Effector memory CD8-positive, alpha-beta T cell (primary cell): Measurements from ENCODE around the gene MRFAP1.
"Not testable (repeated sequence)": the region's sequence is repeated elsewhere in the genome, so short reads cannot be mapped to it uniquely, and the experiment has no call there.

Source experiments
- ATAC-seq: fragments of 150-1000 bp; cut with Tn5 transposase; replicated peaks from 2 replicates; pipeline ENCODE4 v1.10.0; 2021; ENCODE audit warnings: mild to moderate bottlenecking, moderate library complexity
- DNase-seq, 3 experiments: peaks; one replicate each; pipeline ENCODE4 v3.0.0; 2021
- H3K27ac Mint-ChIP-seq, 2 donors: one replicate each; pipeline ENCODE4 v1.8.0; 2022; ENCODE audit warnings: mild to moderate bottlenecking in 2 of 2, mixed read lengths in 2 of 2, moderate library complexity in 2 of 2
- H3K27me3 Mint-ChIP-seq, 2 donors: one replicate each; pipeline ENCODE4 v1.8.0; 2022; ENCODE audit warnings: mixed read lengths in 2 of 2
- H3K36me3 Mint-ChIP-seq: one replicate; pipeline ENCODE4 v1.8.0; 2022; ENCODE audit warnings: mild to moderate bottlenecking, moderate library complexity, mixed read lengths; ENCODE audit not compliant: insufficient read depth
- H3K4me1 Mint-ChIP-seq, 2 donors: one replicate each; pipeline ENCODE4 v1.8.0; 2022; ENCODE audit warnings: low read depth in 2 of 2, mixed read lengths in 2 of 2
- H3K4me3 Mint-ChIP-seq, 2 donors: one replicate each; pipeline ENCODE4 v1.8.0; 2022; ENCODE audit warnings: mild to moderate bottlenecking in 2 of 2, mixed read lengths in 2 of 2, moderate library complexity in 2 of 2
- H3K9me3 Mint-ChIP-seq, 2 donors: one replicate each; pipeline ENCODE4 v1.8.0; 2022; ENCODE audit warnings: mixed read lengths in 2 of 2

MRFAP1 gene

DNA sequence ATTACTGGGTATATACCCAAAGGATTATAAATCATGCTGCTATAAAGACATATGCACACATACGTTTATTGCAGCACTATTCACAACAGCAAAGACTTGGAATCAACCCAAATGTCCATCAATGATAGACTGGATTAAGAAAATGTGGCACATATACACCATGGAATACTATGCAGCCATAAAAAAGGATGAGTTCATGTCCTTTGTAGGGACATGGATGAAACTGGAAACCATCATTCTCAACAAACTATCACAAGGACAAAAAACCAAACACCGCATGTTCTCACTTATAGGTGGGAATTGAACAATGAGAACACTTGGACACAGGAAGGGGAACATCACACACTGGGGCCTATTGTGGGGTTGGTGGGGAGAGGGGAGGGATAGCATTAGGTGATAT is 14.8 kb downstream of the MRFAP1 start:
- not testable (repeated sequence) for H3K36me3 Mint-ChIP-seq, H3K9me3 Mint-ChIP-seq, DNase-seq, ATAC-seq, H3K27me3 Mint-ChIP-seq, H3K27ac Mint-ChIP-seq, H3K4me3 Mint-ChIP-seq
- peaks cover 0 to 10% of the 10 kb centered on the region in 2 donors for H3K4me1 Mint-ChIP-seq

DNA sequence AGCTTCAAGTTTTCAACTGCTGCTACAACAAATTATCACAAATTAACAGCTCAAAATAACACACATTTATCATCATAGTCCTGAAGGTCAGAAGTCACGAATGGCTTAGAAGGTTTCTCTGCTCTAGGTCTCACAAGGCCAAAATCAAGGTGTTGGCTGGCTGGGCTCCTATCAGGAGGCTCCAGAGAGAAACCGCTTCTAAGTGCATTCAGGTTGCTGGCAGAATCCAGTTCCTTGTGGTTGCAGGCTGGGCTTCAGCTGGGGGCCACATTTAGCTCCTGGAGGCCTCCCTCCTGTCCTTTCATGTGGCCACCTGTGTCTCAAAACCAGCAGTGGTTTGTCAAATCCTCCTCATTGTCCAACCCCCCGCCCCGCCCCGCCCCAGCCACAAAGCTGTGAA is 15.4 kb downstream of the MRFAP1 start:
- peaks cover 0 to 10% of the 10 kb centered on the region in 2 donors for H3K4me1 Mint-ChIP-seq
- no peak for ATAC-seq
- DNase-seq: no peak
- H3K9me3 Mint-ChIP-seq: no peaks in the 10 kb centered on the region
- H3K27me3 Mint-ChIP-seq: peaks cover 0 to 11% of the 10 kb centered on the region in 2 donors
- H3K27ac Mint-ChIP-seq: no peak overlapping the region
- peaks cover 2% of the 10 kb centered on the region for H3K36me3 Mint-ChIP-seq
- H3K4me3 Mint-ChIP-seq: no peak overlapping the region

DNA sequence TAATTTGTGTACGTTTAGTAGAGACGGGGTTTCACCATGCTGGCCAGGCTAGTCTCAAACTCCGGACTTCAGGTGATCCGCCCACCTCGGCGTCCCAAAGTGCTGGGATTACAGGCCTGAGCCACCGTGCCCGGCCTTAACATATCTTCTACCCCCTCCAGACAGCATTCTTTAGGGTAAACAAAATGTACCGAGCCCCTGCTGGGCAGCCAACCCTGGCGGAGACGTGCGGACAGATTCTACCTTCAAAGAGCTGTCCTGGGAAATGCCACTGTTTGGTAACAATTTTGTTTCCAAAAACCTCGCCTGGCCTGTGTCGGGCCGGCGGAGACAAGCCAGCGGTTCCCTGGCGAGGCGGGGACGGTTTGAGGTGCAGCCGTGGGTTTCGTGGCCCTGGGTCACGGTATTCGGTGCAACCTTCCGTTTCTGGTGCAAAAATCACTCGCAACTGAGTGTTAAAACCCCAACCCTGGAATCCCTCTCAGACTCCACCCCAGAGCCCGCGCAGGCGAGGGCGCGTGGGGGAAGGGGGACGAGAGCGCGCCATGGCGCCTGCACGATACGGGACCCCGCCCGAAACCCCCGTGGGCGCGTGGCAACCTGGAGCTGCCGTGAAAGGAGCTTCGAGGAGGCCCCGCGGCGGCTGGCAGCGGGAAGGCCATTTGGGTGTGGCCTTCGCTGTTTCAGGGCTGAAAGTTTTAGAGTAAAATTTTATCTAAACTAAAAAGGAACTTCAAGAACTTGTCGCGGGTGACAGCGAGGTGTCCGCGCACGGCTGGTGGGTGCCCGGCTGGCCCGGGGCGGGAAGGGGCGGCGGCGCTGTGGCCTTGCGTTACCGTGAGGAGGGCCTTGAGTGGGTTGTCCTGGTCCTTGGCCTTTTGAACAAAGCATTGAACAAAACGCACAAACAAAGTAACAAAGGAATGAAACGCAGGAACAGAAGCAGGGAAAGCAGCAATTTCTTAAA is 17.0 kb downstream of the MRFAP1 start:
- DNase-seq (no peak), ATAC-seq (no peak)
- Mint-ChIP-seq H3K4me1 (peaks cover 0 to 10% of the 10 kb centered on the region in 2 donors), H3K36me3 (peaks cover 3% of the 10 kb centered on the region), H3K27me3 (peaks cover under 1 to 27% of the 10 kb centered on the region in 2 donors), H3K4me3 (peak overlapping the region; percentile 69 to 70), H3K9me3 (no peaks in the 10 kb centered on the region), H3K27ac (no peak overlapping the region)

DNA sequence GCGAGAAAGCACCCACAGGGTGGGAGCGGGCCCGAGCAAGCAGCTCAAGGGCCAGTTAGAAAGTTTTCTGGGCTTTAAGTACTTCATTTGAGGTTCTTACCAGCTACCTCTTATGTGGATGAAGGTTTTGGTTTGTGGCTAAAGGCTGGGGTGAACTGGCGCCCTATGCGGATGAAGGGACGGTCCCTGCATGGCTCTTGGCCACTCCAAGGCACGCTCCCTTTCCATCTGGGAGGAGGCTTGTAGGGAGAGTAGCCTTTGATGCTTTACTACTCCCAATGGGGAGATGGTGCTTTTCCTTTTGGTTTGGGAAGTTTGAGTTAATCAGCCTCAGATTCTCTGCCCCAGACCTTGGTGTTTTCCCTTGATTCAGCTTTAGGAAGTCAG is 17.7 kb downstream of the MRFAP1 start:
- Mint-ChIP-seq H3K27me3 (peaks cover 5 to 34% of the 10 kb centered on the region in 2 donors), H3K27ac (no peak overlapping the region), H3K9me3 (no peaks in the 10 kb centered on the region), H3K4me1 (peaks cover 0 to 10% of the 10 kb centered on the region in 2 donors), H3K4me3 (peak overlapping the region; percentile 69 to 70), H3K36me3 (peaks cover 3% of the 10 kb centered on the region)
- ATAC-seq (no peak), DNase-seq (no peak)

DNA sequence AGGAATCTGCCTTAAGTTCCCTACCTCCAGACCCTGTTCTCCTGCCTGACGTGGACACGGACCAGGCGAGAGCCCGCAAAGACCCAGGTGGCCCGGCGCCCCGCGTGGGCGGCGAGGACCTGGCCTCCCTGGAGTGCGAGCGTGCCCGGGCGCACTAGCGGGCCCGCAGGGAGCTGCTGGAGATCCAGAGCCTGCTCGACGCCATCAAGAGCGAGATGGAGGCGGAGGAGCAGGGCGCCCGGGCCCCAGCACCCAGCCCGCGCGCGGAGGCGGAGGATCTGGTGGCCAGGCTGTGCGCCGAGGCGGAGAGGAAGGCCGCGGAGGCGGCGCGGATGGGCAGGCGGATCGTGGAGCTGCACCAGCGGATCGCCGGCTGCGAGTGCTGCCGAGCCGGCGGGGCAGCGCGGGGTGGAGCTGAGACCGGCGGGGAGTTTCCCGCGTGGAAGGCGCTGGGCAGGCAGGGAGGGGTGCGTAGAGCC is 18.2 kb downstream of the MRFAP1 start:
- Mint-ChIP-seq H3K27me3 (peaks cover 5 to 38% of the 10 kb centered on the region in 2 donors), H3K9me3 (no peaks in the 10 kb centered on the region), H3K4me1 (peaks cover 0 to 10% of the 10 kb centered on the region in 2 donors), H3K4me3 (peak overlapping the region; percentile 69 to 70), H3K27ac (peak overlapping the region in 1 of 2 donors; percentile 64), H3K36me3 (peaks cover 3% of the 10 kb centered on the region)
- ATAC-seq (peak; percentile 99), DNase-seq (peak; percentile 51 to 57 (median 55))

DNA sequence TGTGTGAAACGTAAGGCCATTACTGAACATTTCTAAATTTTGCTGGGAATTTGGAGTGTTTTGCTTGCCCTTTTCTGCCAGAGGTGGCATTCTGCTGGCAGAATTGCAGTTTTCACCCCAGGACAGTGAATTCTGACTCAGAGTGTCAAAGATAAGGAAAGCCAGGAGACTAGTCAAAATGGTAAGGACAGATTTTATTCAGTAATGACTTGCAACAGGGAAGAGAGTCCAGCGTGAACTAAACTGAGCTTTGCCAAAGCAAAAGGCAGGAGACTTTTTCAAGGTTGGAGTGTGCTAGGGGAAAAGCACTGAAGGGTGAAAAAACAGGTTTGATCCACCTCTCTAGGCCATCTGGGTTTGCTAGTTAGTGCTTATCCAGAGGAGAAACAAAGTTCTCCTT is 19.4 kb downstream of the MRFAP1 start:
- H3K27ac Mint-ChIP-seq: no peak overlapping the region
- H3K4me1 Mint-ChIP-seq: peaks cover 0 to 10% of the 10 kb centered on the region in 2 donors
- H3K4me3 Mint-ChIP-seq: no peak overlapping the region
- H3K36me3 Mint-ChIP-seq: peaks cover 3% of the 10 kb centered on the region
- DNase-seq (no peak), ATAC-seq (no peak)
- no peaks in the 10 kb centered on the region for H3K9me3 Mint-ChIP-seq
- H3K27me3 Mint-ChIP-seq: peaks cover 5 to 38% of the 10 kb centered on the region in 2 donors

DNA sequence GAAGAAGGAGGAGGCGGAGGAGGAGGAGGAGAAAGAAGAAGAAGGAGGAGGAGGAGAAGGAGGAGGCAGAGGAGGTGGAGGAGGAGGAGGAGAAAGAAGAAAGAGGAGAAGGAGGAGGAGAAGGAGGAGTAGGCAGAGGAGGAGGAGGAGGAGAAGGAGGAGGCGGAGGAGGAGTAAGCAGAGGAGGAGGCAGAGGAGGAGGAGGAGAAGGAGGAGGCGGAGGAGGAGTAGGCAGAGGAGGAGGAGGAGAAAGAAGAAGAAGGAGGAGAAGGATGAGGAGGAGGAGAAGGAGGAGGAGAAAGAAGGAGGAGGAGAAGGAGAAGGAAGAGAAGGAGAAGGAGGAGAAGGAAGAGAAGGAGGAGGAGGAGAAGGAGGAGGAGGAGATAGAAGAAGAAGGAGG is 19.9 kb downstream of the MRFAP1 start:
- Mint-ChIP-seq H3K27ac (no peak overlapping the region), H3K36me3 (peaks cover 3% of the 10 kb centered on the region), H3K4me3 (no peak overlapping the region), H3K9me3 (no peaks in the 10 kb centered on the region), H3K4me1 (peaks cover 0 to 10% of the 10 kb centered on the region in 2 donors), H3K27me3 (peaks cover 5 to 38% of the 10 kb centered on the region in 2 donors)
- no peak for DNase-seq
- no peak for ATAC-seq

DNA sequence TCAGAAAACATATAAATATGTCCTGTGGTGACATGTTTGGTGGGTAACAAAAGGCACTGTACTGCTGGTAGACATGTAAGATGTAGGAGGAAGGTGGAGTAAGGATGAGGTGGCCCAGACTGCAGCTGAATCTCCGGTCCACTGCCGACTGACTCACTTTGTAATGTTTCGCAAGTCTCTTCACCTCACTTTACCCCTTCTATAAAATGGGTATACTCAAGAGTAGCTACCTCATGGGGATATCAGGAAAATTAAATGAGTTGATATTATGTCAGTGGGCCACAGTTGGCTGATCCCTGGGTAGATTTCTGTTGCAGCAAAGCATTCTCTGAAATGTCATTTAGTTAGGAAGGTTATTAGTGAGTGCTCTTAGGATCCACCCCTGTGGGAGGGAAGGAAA is 22.1 kb downstream of the MRFAP1 start:
- Mint-ChIP-seq H3K27me3 (peaks cover 5 to 38% of the 10 kb centered on the region in 2 donors), H3K4me3 (no peak overlapping the region), H3K4me1 (peaks cover 0 to 10% of the 10 kb centered on the region in 2 donors), H3K27ac (no peak overlapping the region), H3K9me3 (no peaks in the 10 kb centered on the region), H3K36me3 (peaks cover 3% of the 10 kb centered on the region)
- ATAC-seq: no peak
- no peak for DNase-seq

DNA sequence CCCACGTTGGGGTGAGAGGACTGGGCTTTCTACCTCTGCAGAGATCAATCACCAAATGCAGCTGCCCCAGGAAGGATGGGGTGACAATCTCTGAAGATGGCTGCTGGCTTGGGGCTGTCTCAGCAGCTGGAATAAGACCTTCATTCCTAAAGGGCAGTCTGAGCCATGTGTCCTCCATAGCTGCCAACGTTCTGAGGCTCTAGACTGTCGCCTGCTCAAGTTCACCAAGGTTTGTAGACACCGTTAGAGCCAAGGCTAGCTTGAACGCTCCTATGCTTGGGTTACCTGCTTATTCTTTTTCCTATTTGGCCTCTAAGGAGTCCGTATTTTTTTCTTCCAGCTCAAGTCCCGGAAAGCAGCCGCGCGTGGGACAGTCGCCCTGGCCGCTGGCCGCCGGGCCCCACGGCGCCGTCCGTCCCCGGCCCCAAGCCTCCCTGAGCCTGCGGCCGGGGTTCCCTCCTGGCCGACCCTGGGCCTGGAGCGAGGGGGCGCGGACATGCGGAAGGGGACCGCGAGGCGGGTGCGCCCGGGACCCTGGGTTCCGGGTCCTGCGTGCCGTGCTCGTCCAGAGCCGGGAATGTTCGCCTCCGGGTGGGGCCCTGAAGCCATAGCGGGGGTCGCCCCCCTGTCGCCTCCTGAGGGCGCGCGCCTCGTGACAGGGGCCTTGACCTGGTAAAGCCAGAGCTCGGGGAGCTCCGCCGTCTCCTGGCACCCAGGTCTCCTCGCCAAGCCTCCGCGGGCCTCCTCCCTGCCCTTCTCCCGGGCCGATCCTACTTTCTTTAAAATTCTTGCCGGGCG is 23.3 kb downstream of the MRFAP1 start:
- Mint-ChIP-seq H3K27ac (no peak overlapping the region), H3K4me3 (peak overlapping the region in 1 of 2 donors; percentile 4), H3K9me3 (no peaks in the 10 kb centered on the region), H3K36me3 (peaks cover 3% of the 10 kb centered on the region), H3K4me1 (peaks cover 0 to 5% of the 10 kb centered on the region in 2 donors), H3K27me3 (peaks cover 5 to 38% of the 10 kb centered on the region in 2 donors)
- ATAC-seq (peak; percentile 25), DNase-seq (no peak)

DNA sequence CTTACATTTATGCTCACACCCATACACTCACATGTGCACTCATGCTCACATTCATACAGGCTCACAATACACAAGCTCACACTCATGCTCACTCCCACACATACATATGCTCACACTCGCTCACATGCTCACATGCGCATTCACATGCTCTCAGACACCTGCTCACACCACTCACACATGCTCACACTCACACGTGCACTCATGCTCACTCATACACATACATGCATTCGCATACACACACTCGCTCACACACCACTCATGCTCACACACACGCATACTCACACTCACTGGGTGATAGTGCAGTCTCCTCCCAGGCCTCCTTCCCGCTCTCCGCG is 24.8 kb downstream of the MRFAP1 start:
- Mint-ChIP-seq H3K4me1 (no peaks in the 10 kb centered on the region), H3K9me3 (no peaks in the 10 kb centered on the region), H3K4me3 (no peak overlapping the region), H3K27me3 (peaks cover 5 to 32% of the 10 kb centered on the region in 2 donors), H3K36me3 (peaks cover 3% of the 10 kb centered on the region), H3K27ac (no peak overlapping the region)
- no peak for ATAC-seq
- no peak for DNase-seq

DNA sequence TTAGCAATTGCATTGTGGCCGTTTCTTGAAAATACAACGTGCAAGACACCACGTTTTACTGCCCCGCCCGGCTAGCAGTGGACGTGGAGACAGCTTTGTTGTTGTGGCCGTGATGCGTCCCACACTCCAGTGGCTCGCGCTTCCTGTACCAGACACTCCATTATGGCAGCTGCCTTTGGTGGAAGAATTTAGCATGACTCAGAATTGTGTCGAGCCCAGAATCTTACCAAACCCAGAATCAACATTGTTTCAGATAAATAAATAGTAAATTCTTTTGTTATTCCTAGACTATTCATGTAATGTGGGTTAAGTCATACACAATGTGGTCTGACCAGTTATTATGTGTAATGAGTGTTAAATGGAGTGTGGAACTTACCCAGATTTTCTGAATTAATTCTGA is 27.9 kb downstream of the MRFAP1 start:
- peaks cover 0 to 2% of the 10 kb centered on the region in 2 donors for H3K27me3 Mint-ChIP-seq
- peaks cover 9% of the 10 kb centered on the region for H3K36me3 Mint-ChIP-seq
- H3K9me3 Mint-ChIP-seq: no peaks in the 10 kb centered on the region
- ATAC-seq: no peak
- H3K4me3 Mint-ChIP-seq: no peak overlapping the region
- DNase-seq: no peak
- no peak overlapping the region for H3K27ac Mint-ChIP-seq
- peaks cover 4 to 5% of the 10 kb centered on the region in 2 donors for H3K4me1 Mint-ChIP-seq

DNA sequence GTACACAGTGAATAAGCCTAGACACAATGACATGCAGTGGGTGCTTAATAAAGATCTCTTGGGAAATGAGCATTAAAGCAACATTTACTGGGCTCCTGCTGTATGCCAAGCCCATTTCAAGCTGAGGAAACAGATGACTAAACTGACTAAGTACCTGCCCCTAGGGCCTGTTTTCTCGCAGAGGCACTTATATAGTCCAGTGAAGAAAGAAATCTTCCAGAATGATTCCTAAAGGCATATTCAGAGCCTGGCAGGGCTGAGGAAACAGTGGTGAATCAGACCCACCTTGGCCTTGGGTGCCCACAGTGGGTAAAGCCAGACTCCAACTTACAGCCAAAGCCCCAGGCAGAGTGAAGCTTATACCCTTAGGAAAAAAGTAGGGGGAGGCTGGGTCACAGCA is 31.2 kb downstream of the MRFAP1 start:
- Mint-ChIP-seq H3K4me3 (peak overlapping the region in 1 of 2 donors; percentile 54), H3K36me3 (peaks cover 34% of the 10 kb centered on the region), H3K4me1 (peaks cover 27 to 29% of the 10 kb centered on the region in 2 donors), H3K27me3 (no peaks in the 10 kb centered on the region), H3K9me3 (no peaks in the 10 kb centered on the region), H3K27ac (no peak overlapping the region)
- ATAC-seq: no peak
- DNase-seq: no peak

DNA sequence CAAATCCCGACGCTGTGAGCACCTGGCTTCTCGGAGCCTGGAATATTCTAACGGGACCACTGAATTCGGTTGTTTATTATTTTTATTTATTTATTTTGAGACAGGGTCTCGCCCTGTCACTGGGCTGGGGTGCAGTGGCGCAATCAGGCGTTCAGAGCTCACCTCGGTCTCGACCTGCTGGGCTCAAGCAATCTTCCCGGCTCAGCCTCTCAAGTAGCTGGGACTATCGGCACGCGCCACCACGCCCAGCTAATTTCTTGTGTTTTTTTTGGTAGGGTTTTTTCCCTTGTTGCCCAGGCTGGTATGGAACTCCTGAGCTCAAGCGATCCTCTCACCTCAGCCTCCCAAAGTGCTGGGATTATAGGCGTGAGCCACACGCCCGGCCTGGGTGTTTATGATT is 31.6 kb downstream of the MRFAP1 start:
- Mint-ChIP-seq H3K36me3 (peaks cover 38% of the 10 kb centered on the region), H3K4me3 (no peak overlapping the region), H3K4me1 (peaks cover 32 to 34% of the 10 kb centered on the region in 2 donors), H3K9me3 (no peaks in the 10 kb centered on the region), H3K27me3 (no peaks in the 10 kb centered on the region), H3K27ac (no peak overlapping the region)
- DNase-seq (no peak), ATAC-seq (no peak)
